HepG2 (cell line): ENCODE data around the gene ARHGEF40. TPM values are rescaled to one million over a fixed set of nuclear protein-coding genes. Genes with fewer than 3 reads are reported as not detected.

Source experiments
- AGO1 ChIP-seq: fragments of 200-400 bp; formaldehyde crosslinking; IDR thresholded peaks from 2 replicates; pipeline ENCODE4 v1.6.1; 2017; ENCODE audit warnings: mild to moderate bottlenecking, low read depth, low read length, moderate library complexity; ENCODE audit not compliant: poor library complexity, severe bottlenecking
- CENPX ChIP-seq: sonication (generic); formaldehyde crosslinking; IDR thresholded peaks from 2 replicates; pipeline ENCODE4 v1.9.0; 2021; ENCODE audit warnings: mild to moderate bottlenecking, missing genetic modification reagents, moderate library complexity
- ELF1 ChIP-seq: sonication (generic); formaldehyde crosslinking; IDR thresholded peaks from 2 replicates; pipeline ENCODE4 v1.4.0; 2020; ENCODE audit warnings: missing genetic modification reagents
- POLR2AphosphoS2 ChIP-seq: IDR thresholded peaks from 2 replicates; pipeline ENCODE4 v1.6.1; 2011; ENCODE audit warnings: low read depth, low read length, improper control_type of control experiment
- POLR2AphosphoS5 ChIP-seq: IDR thresholded peaks from 2 replicates; pipeline ENCODE4 v1.6.1; 2012; ENCODE audit warnings: low read depth, low read length
- RBAK ChIP-seq: sonication (generic); formaldehyde crosslinking; IDR thresholded peaks from 2 replicates; pipeline ENCODE4 v1.5.1; 2020; ENCODE audit warnings: mild to moderate bottlenecking, missing genetic modification reagents
- RFX5 ChIP-seq: IDR thresholded peaks from 2 replicates; pipeline ENCODE4 v1.6.1; 2011; ENCODE audit warnings: low read depth, low read length, improper control_type of control experiment
- ZBTB33 ChIP-seq: sonication (generic); formaldehyde crosslinking; IDR thresholded peaks from 2 replicates; pipeline ENCODE4 v1.4.0; 2020; ENCODE audit warnings: missing genetic modification reagents
- ZFP91 ChIP-seq: sonication (generic); formaldehyde crosslinking; IDR thresholded peaks from 2 replicates; pipeline ENCODE4 v1.9.0; 2022; ENCODE audit warnings: missing genetic modification reagents, mild to moderate bottlenecking, borderline replicate concordance
- ZNF570 ChIP-seq: sonication (generic); formaldehyde crosslinking; IDR thresholded peaks from 2 replicates; pipeline ENCODE4 v1.4.0; 2020; ENCODE audit warnings: mild to moderate bottlenecking, missing genetic modification reagents, borderline replicate concordance
- ZNF687 ChIP-seq: sonication (generic); formaldehyde crosslinking; IDR thresholded peaks from 2 replicates; pipeline ENCODE4 v1.5.1; 2020; ENCODE audit warnings: mild to moderate bottlenecking, missing genetic modification reagents, moderate library complexity
- ZNF883 ChIP-seq: sonication (generic); formaldehyde crosslinking; IDR thresholded peaks from 2 replicates; pipeline ENCODE4 v1.5.1; 2020; ENCODE audit warnings: mild to moderate bottlenecking, missing genetic modification reagents; ENCODE audit errors: not compliant biosample characterization
- polyA plus RNA-seq, 8 experiments: library from polyadenylated mRNA; depleted of rRNA in 3 of 8; stranded (reverse) in 7 of 8; unstranded in 1 of 8; fragments of >200 nt; fragmentation: Illumina TruSeq in 4 of 8; extraction: Trizol in 4 of 8; gene quantifications; 2 replicates each; pipeline versions ENCODE4 v1.2.1 to v1.2.3, GENCODE V29; 2011 to 2016; ENCODE audit warnings: low read depth in 4 of 8, missing spikeins in 1 of 8, mixed read lengths in 1 of 8; ENCODE audit not compliant: insufficient read depth in 1 of 8
- total RNA-seq, 5 experiments: library from RNA; depleted of rRNA; stranded (reverse); fragments of >200 nt; fragmentation: Illumina TruSeq; extraction: Trizol; gene quantifications; 2 replicates each; pipeline ENCODE4 v1.2.3, GENCODE V29; 2016; ENCODE audit warnings: low read depth in 1 of 5

ARHGEF40 gene
- total and polyA plus RNA-seq, 2 of the 13 experiments (the other 11 are each of a cell fraction or from before 2014, with no cell fraction given), result 28.1 to 78.1 TPM

- peak; percentile 30; the same call in 1 of the 2 replicates for TF ChIP-seq ZNF687
- no peak for TF ChIP-seq ELF1
- no peak for TF ChIP-seq ZNF570 (CRISPR knock-in tag)
- peak; percentile 80 for TF ChIP-seq ZBTB33 (CRISPR knock-in tag)
- peak; percentile 46 for TF ChIP-seq ZNF883 (CRISPR knock-in tag)
- TF ChIP-seq CENPX (CRISPR knock-in tag), result no peak
- TF ChIP-seq POLR2AphosphoS2, result 0 out of 2 replicates have a peak, but pooled peaks have one; percentile 36
- TF ChIP-seq ZFP91 (CRISPR knock-in tag), result peak; percentile 19; the same call in 1 of the 2 replicates
- TF ChIP-seq RBAK (CRISPR knock-in tag), result no peak
- TF ChIP-seq POLR2AphosphoS5, result peak; percentile 59
- TF ChIP-seq AGO1, result peak; percentile 62
- peak; percentile 50; the same call in 1 of the 2 replicates for TF ChIP-seq RFX5
Measured at GRCh38 chr14:21087294-21088091, 17.4 kb downstream of the ARHGEF40 start (continued).
